PFSK-1 (cell line): Measurements from ENCODE around the gene TEAD2.

Experiments
- FOXP2 ChIP-seq: optimal IDR thresholded peaks from 2 replicates; pipeline ENCODE3; 2011; ENCODE audit warnings: borderline replicate concordance, control low read depth, inconsistent platforms; ENCODE audit not compliant: insufficient read depth; ENCODE audit errors: extremely low read length, extremely low read depth
- POLR2AphosphoS5 ChIP-seq: IDR thresholded peaks from 2 replicates; pipeline ENCODE4 v1.6.1; 2012; ENCODE audit warnings: low read depth, mild to moderate bottlenecking, control low read depth, low read length, moderate library complexity
- REST ChIP-seq, 2 experiments: IDR thresholded peaks; 2 replicates each; pipeline versions ENCODE4 v1.6.1 to v1.8.0; 2011 to 2012; ENCODE audit warnings: low read depth in 2 of 2, low read length in 2 of 2, control low read depth in 1 of 2, inconsistent platforms in 1 of 2, mild to moderate bottlenecking in 1 of 2, moderate library complexity in 1 of 2; ENCODE audit not compliant: insufficient read depth in 1 of 2
- SIN3A ChIP-seq: IDR thresholded peaks from 2 replicates; pipeline ENCODE4 v1.6.1; 2012; ENCODE audit warnings: mild to moderate bottlenecking, low read length, moderate library complexity, borderline replicate concordance; ENCODE audit not compliant: insufficient read depth
- TAF1 ChIP-seq: IDR thresholded peaks from 2 replicates; pipeline ENCODE4 v1.6.1; 2012; ENCODE audit warnings: low read length, control low read depth, borderline replicate concordance; ENCODE audit not compliant: insufficient read depth

TEAD2 gene

DNA sequence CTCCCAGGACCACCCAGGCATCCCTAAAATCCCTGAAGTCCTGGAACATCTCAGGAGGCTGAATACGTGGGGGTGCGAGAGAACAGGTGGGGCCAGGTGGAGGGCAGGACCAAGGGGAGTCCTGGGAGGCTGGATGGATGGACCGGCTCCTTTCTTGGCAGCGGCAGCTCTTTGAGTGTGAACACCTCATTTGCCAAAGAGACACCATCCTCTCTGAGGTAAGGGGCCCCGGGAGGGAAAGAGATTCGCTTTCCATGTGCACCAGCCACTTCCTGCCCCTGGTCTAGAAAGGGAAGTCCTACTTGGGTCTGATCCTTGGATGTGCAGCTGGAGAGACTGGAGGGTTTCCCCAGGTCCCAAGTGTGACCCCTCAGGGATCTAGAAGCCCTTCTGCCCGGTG is 44.9 kb upstream of the TEAD2 start:
- TF ChIP-seq TAF1 (no peak), FOXP2 (no peak), POLR2AphosphoS5 (no peak), SIN3A (no peak), REST (IDR thresholded peaks at IDR 0.05; ENCODE audit: insufficient read depth in 1 of 2, low read depth in 2 of 2, low read length in 2 of 2) (no peak)

DNA sequence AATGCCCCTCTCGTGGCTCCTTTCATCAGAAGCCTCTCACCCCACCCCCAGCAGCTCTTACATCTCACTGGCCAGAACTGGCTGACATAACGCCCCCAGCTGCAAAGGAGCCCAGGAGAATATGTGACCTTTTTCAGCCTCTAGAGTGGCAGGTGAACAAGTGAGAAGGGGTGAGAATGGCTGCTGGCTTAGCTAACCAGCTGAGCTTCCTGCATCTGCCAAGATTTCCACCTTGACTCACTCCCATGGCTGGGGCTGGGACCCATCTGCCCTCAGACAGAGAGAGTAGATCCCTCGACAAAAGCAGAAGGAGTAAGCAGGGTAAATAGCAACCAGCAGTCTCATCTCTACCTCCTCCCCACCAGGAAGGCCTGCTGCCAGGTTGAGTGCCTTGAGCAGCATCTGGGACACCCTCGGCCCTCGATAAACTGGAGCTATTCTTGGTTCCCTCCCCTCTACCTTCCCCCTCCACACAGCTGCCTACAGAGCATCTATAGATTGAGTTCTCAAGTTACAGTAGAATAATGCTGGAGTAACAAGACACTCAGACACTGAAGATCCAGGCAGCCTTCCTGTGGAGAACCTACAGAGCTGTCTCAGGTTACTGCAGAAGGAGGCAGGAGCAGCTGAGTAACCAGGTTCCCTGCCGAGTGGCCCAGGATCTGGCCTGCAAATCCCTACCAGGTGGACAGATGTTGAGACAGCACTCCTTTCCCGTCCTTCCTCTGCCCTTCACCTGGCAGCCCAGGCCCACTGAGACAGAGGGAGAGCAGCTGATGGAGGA is 41.4 kb upstream of the TEAD2 start:
- no peak for TF ChIP-seq REST (IDR thresholded peaks at IDR 0.05; ENCODE audit: insufficient read depth in 1 of 2, low read depth in 2 of 2, low read length in 2 of 2)
- TF ChIP-seq SIN3A = no peak

DNA sequence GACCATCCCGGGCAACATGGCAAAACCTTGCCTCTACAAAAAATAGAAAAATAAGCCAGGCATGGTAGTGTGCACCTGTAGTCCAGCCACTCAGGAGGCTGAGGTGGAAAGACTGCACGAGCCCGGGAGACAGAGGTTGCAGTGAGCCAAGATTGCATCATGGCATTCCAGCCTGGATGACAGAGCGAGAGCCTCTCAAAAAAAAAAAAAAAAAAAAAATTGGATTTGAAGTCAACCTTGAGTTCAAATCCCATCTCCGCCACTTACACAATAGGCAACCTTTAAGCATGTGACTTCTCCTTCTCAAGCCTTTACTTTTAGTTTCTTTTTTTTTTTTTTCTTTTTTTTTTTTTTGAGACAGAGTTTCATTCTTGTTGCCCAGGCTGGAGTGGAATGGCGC is 37.8 kb upstream of the TEAD2 start:
- TF ChIP-seq TAF1 = no peak
- TF ChIP-seq FOXP2 = no peak
- no peak for TF ChIP-seq POLR2AphosphoS5
- no peak for TF ChIP-seq REST (IDR thresholded peaks at IDR 0.05; ENCODE audit: insufficient read depth in 1 of 2, low read depth in 2 of 2, low read length in 2 of 2)
- no peak for TF ChIP-seq SIN3A

DNA sequence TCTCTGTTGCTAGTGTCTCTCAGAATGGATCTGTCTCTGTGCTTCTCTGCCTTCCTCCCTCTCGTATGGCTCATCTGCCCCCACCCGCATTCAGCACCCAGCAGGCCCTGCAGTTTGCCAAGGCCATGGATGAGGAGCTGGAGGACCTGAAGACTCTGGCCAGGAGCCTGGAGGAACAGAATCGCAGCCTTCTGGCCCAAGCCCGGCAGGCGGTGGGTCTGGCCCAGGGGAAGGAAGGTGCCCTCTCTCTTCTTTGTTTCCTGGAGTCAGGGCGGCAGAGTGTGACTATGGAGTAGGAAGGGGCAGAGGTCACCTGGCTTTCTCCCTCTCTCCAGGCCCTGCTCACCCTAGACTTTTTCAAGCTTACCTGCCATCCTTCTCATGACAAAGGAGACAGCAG is 36.7 kb upstream of the TEAD2 start:
- TF ChIP-seq TAF1 = no peak
- no peak for TF ChIP-seq REST (IDR thresholded peaks at IDR 0.05; ENCODE audit: insufficient read depth in 1 of 2, low read depth in 2 of 2, low read length in 2 of 2)
- TF ChIP-seq POLR2AphosphoS5 = no peak
- TF ChIP-seq SIN3A = no peak
- no peak for TF ChIP-seq FOXP2
